Vagina (tissue), 2 donors: Measurements from ENCODE around the gene RAD1.

Experiments used
- CTCF ChIP-seq, 3 experiments: fragments of 450-650 bp in 2 of 3; fragments of 200-600 bp in 1 of 3; sonication (generic) in 1 of 3; IDR thresholded peaks; one replicate each; pipeline ENCODE4 v1.5.1; 2017 to 2019; ENCODE audit warnings: antibody characterized with exemption in 3 of 3, mild to moderate bottlenecking in 2 of 3, moderate library complexity in 2 of 3
- POLR2A ChIP-seq, 2 donors: fragments of 450-650 bp; IDR thresholded peaks; one replicate each; pipeline ENCODE4 v1.6.1; 2017; ENCODE audit warnings: antibody characterized with exemption in 2 of 2, mild to moderate bottlenecking in 2 of 2, moderate library complexity in 2 of 2

DNA sequence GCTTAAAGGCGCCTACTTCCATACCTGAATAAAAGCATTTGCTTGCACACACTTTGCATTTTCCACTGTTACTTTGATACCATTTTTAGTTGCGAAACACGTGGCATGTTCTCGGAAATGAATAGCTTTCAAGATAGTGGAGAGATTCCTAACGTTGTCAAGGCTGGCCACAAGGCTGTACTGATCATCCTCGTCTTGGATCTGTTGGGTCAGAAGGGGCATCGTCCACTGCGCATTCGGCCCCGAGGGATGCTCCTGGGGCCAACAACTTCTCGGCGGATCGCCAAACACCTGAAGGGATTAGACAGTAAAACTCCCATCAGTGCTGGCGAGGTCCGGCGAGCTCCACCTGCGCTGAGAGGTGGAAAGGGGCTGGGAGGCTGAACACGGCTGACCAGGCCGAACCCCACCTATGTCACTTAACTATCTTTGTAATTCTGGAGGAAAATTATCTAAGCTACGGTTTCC is 599 bp downstream of the RAD1 start:
- TF ChIP-seq POLR2A (IDR thresholded peaks at IDR 0.05) (no peak), CTCF (IDR thresholded peaks at IDR 0.05) (no peak)
